Measurements from ENCODE around the gene MLC1. TPM values are rescaled to one million over a fixed set of nuclear protein-coding genes. Genes with fewer than 3 reads are reported as not detected.
"Not testable (repeated sequence)": the region's sequence is repeated elsewhere in the genome, so short reads cannot be mapped to it uniquely, and the experiment has no call there.

The MLC1 gene
- total and polyA plus RNA-seq, 10 of the 15 experiments (the other 5 are each of a cell fraction or from before 2014, with no cell fraction given): 0.03 to 0.15 (median 0.07) TPM; not detected in 7

- H3K9ac ChIP-seq (ENCODE audit: control insufficient read depth, insufficient read depth, low read length); H3K27ac ChIP-seq (ENCODE audit: control insufficient read depth, insufficient read depth); H3K4me3 ChIP-seq; FAIRE-seq; H3K4me1 ChIP-seq (ENCODE audit: control insufficient read depth, insufficient read depth, low read length); DNase-seq (ENCODE audit: low read depth, low spot score); CTCF ChIA-PET; intact Hi-C loops (cut with micrococcal nuclease; ENCODE audit: unreplicated experiment); H3K27me3 ChIP-seq (replicated peaks in 1 of 2; ENCODE audit: control insufficient read depth in 2 of 2, insufficient read depth in 2 of 2, low read length in 1 of 2); ATAC-seq; H3K9me3 ChIP-seq (replicated peaks; ENCODE audit: control insufficient read depth, insufficient read depth, low read length); RAD21 ChIA-PET (ENCODE audit: unreplicated experiment); BruUV-seq (replicated peaks); H3K36me3 ChIP-seq (ENCODE audit: control insufficient read depth in 2 of 2, insufficient read depth in 2 of 2, low read length in 1 of 2); POLR2A ChIA-PET; in situ Hi-C loops (cut with MboI); H4K20me1 ChIP-seq (ENCODE audit: control insufficient read depth, insufficient read depth); SMC1A ChIA-PET (ENCODE audit: uncharacterized antibody, unreplicated experiment); H2AFZ ChIP-seq (ENCODE audit: control insufficient read depth, low read depth, low read length); H3K4me2 ChIP-seq (ENCODE audit: control insufficient read depth, insufficient read depth); H3K79me2 ChIP-seq (ENCODE audit: control insufficient read depth, insufficient read depth, low read length): not testable (repeated sequence)
- WGBS (ENCODE audit: insufficient coverage, insufficient replicate concordance, low lambda C conversion rate, missing lambda C conversion rate): 59% methylated on average over 4 of the region's 4 CpGs
These were observed 1.7 kb upstream of the MLC1 start for GRCh38 chr22:50086975-50087374.

GRCh38 chr22:50086526-50086925 lies 1.3 kb upstream of the MLC1 start:
- ChIA-PET SMC1A (ENCODE audit: uncharacterized antibody, unreplicated experiment) (interaction anchor here (0.9 kb wide), 1 partner anchor 20 kb away, joined by 3 read pairs; no protein-coding TSS in a partner anchor), POLR2A (no interaction called here), CTCF (no interaction called here), RAD21 (ENCODE audit: unreplicated experiment) (no interaction called here)
- DNase-seq (ENCODE audit: low read depth, low spot score) (no peak), FAIRE-seq (no peak), ATAC-seq (no peak)
- H3K4me1 ChIP-seq (ENCODE audit: control insufficient read depth, insufficient read depth, low read length): no peaks in the 10 kb centered on the region
- H4K20me1 ChIP-seq (ENCODE audit: control insufficient read depth, insufficient read depth): no peaks in the 10 kb centered on the region
- H3K9ac ChIP-seq (ENCODE audit: control insufficient read depth, insufficient read depth, low read length): no peak overlapping the region
- intact Hi-C loops (cut with micrococcal nuclease; ENCODE audit: unreplicated experiment) (no loop called here), in situ Hi-C loops (cut with MboI) (no loop called here)
- no peaks in the 10 kb centered on the region for H3K79me2 ChIP-seq (ENCODE audit: control insufficient read depth, insufficient read depth, low read length)
- H3K27me3 ChIP-seq (replicated peaks in 1 of 2; ENCODE audit: control insufficient read depth in 2 of 2, insufficient read depth in 2 of 2, low read length in 1 of 2): peaks cover 1 to 2% of the 10 kb centered on the region in 2 experiments; a peak in 2 of 4 replicates
- no peak overlapping the region for H2AFZ ChIP-seq (ENCODE audit: control insufficient read depth, low read depth, low read length)
- H3K4me3 ChIP-seq: no peak overlapping the region
- 63% methylated on average over 5 of the region's 5 CpGs for WGBS (ENCODE audit: insufficient coverage, insufficient replicate concordance, low lambda C conversion rate, missing lambda C conversion rate)
- no peak overlapping the region for H3K27ac ChIP-seq (ENCODE audit: control insufficient read depth, insufficient read depth)
- no TSS peak for BruUV-seq (replicated peaks)
- TF ChIP-seq IRF3 (IDR thresholded peaks at IDR 0.05) (no peak), TAF1 (IDR thresholded peaks at IDR 0.05; ENCODE audit: borderline replicate concordance, low read depth, low read length) (no peak), JUND (IDR thresholded peaks at IDR 0.05; ENCODE audit: low read depth, low read length) (no peak), NKRF (conservative IDR thresholded peaks at IDR 0.05) (no peak), FOXM1 (IDR thresholded peaks at IDR 0.05; ENCODE audit: low read depth, low read length) (no peak), POLR2AphosphoS5 (IDR thresholded peaks at IDR 0.05; ENCODE audit: low read length) (no peak), SUZ12 (IDR thresholded peaks at IDR 0.05; ENCODE audit: unreplicated experiment) (no peak), ZNF24 (IDR thresholded peaks at IDR 0.05) (no peak), SP1 (IDR thresholded peaks at IDR 0.05; ENCODE audit: low read depth, low read length) (no peak), ZZZ3 (IDR thresholded peaks at IDR 0.05; ENCODE audit: control insufficient read depth, insufficient read length, low read depth) (no peak), WRNIP1 (IDR thresholded peaks at IDR 0.05; ENCODE audit: borderline replicate concordance, low read depth, low read length) (no peak)
- H3K36me3 ChIP-seq (ENCODE audit: control insufficient read depth in 2 of 2, insufficient read depth in 2 of 2, low read length in 1 of 2): no peaks in the 10 kb centered on the region
- H3K4me2 ChIP-seq (ENCODE audit: control insufficient read depth, insufficient read depth): no peak overlapping the region
- H3K9me3 ChIP-seq (replicated peaks; ENCODE audit: control insufficient read depth, insufficient read depth, low read length): peaks cover 9% of the 10 kb centered on the region; the same call in 1 of the 3 replicates

All from GM12878 (cell line).